HepG2 (cell line): Measurements from ENCODE around the gene COQ7. TPM values are rescaled to one million over a fixed set of nuclear protein-coding genes. Genes with fewer than 3 reads are reported as not detected.

Experiments used
- ATAC-seq: fragments of 200-7000 bp; cut with Tn5 transposase; 3 replicates; pipeline ENCODE4 v1.9.1; 2020; ENCODE audit warnings: mild to moderate bottlenecking, moderate library complexity
- BruUV-seq: library from RNA; stranded (reverse); fragments of 400-500 nt; replicated peaks from 2 replicates; lab custom pipeline; 2021; lab: Mats Ljungman, UMichigan
- CTCF ChIA-PET: fragments of 300-600 bp; formaldehyde crosslinking; extraction: SDS; loops from one replicate; lab custom pipeline; 2021; ENCODE audit warnings: low total read pairs, inconsistent platforms, low intra/inter-chr PET ratio; lab: Yijun Ruan, JAX
- POLR2A ChIA-PET: fragments of 350-600 bp; sonication (Branson Sonifier 250); formaldehyde crosslinking; loops from one replicate; lab custom pipeline; 2020; ENCODE audit warnings: antibody characterized with exemption, inconsistent platforms; lab: Yijun Ruan, JAX
- DNase-seq: peaks from one replicate; pipeline ENCODE4 v3.0.0-alpha.2; 2015; ENCODE audit warnings: low spot score
- FAIRE-seq: peaks from 3 replicates; lab custom pipeline; 2011; peaks lifted over from hg19 to GRCh38; lab: Jason Lieb, UNC
- H2AFZ ChIP-seq: one replicate; pipeline ENCODE4 v1.6.1; 2011; ENCODE audit warnings: low read length, inconsistent platforms
- H3K27ac ChIP-seq: fragments of 300-600 bp; 3 replicates; pipeline ENCODE4 v1.8.0; 2011; ENCODE audit warnings: mixed run types, mild to moderate bottlenecking, mixed read lengths, low read length, inconsistent platforms; ENCODE audit not compliant: insufficient read depth; ENCODE audit errors: extremely low read length
- H3K27me3 ChIP-seq, 2 experiments: fragments of 200-600 bp in 1 of 2; 2 replicates in 1 of 2; 3 replicates in 1 of 2; pipeline versions ENCODE4 v1.6.0 to v1.8.0; 2011; ENCODE audit warnings: low read length in 2 of 2, mild to moderate bottlenecking in 2 of 2, moderate library complexity in 2 of 2, inconsistent platforms in 1 of 2; ENCODE audit not compliant: insufficient read depth in 2 of 2, control insufficient read depth in 1 of 2
- H3K36me3 ChIP-seq, 2 experiments: fragments of 200-600 bp in 1 of 2; replicated peaks in 1 of 2; 2 replicates in 1 of 2; 3 replicates in 1 of 2; pipeline versions ENCODE4 v1.5.1 to v1.8.0; 2011; ENCODE audit warnings: low read length in 2 of 2, inconsistent platforms in 1 of 2; ENCODE audit not compliant: insufficient read depth in 2 of 2, control insufficient read depth in 1 of 2
- H3K4me1 ChIP-seq: 2 replicates; pipeline ENCODE4 v1.5.1; 2012; ENCODE audit warnings: low read length, inconsistent platforms; ENCODE audit not compliant: insufficient read depth
- H3K4me2 ChIP-seq: 2 replicates; pipeline ENCODE4 v1.6.0; 2011; ENCODE audit warnings: low read depth, low read length, inconsistent platforms
- H3K4me3 ChIP-seq, 3 experiments: fragments of 200-600 bp in 1 of 3; sonication (generic), shearing (Covaris generic) in 1 of 3; replicated peaks in 1 of 3; 2 replicates each; pipeline ENCODE4 v1.5.1; 2011 to 2016; ENCODE audit warnings: low read length in 3 of 3, inconsistent platforms in 2 of 3, low read depth in 2 of 3, mild to moderate bottlenecking in 2 of 3, control low read depth in 1 of 3, mixed read lengths in 1 of 3; ENCODE audit not compliant: insufficient read depth in 1 of 3
- H3K79me2 ChIP-seq: one replicate; pipeline ENCODE4 v1.6.1; 2011; ENCODE audit warnings: low read length, inconsistent platforms; ENCODE audit not compliant: insufficient read depth
- H3K9ac ChIP-seq: 2 replicates; pipeline ENCODE4 v1.6.0; 2011; ENCODE audit warnings: mild to moderate bottlenecking, low read depth, low read length, inconsistent platforms; ENCODE audit not compliant: insufficient read depth
- H3K9me3 ChIP-seq: 2 replicates; pipeline ENCODE4 v1.5.1; 2012; ENCODE audit warnings: mild to moderate bottlenecking, low read length
- H4K20me1 ChIP-seq: 2 replicates; pipeline ENCODE4 v1.6.0; 2011; ENCODE audit warnings: inconsistent platforms, mild to moderate bottlenecking, low read length, moderate library complexity; ENCODE audit not compliant: insufficient read depth
- BRD4 ChIP-seq: sonication (generic); formaldehyde crosslinking; IDR thresholded peaks from 2 replicates; pipeline ENCODE4 v1.4.0; 2020; ENCODE audit warnings: missing genetic modification reagents
- GABPA ChIP-seq, 2 experiments: IDR thresholded peaks; 2 replicates each; pipeline ENCODE4 v1.6.1; 2011 to 2016; ENCODE audit warnings: low read depth in 2 of 2, low read length in 1 of 2, missing biosample characterization in 1 of 2, missing genetic modification characterization in 1 of 2
- GATAD2A ChIP-seq: IDR thresholded peaks from 2 replicates; pipeline ENCODE4 v1.6.1; 2016
- GMEB1 ChIP-seq: sonication (generic); formaldehyde crosslinking; IDR thresholded peaks from 2 replicates; pipeline ENCODE4 v1.5.1; 2020; ENCODE audit warnings: missing genetic modification reagents, mild to moderate bottlenecking, borderline replicate concordance
- HMGXB3 ChIP-seq: sonication (generic); formaldehyde crosslinking; IDR thresholded peaks from 2 replicates; pipeline ENCODE4 v1.4.0; 2020; ENCODE audit warnings: missing genetic modification reagents, borderline replicate concordance
- LCORL ChIP-seq, 2 experiments: fragments of 450-650 bp in 1 of 2; sonication (generic) in 1 of 2; formaldehyde crosslinking in 1 of 2; IDR thresholded peaks; 2 replicates each; pipeline versions ENCODE4 v1.5.0 to v1.6.1; 2017 to 2020; ENCODE audit warnings: antibody characterized with exemption in 1 of 2, missing genetic modification reagents in 1 of 2
- ZNF343 ChIP-seq: sonication (generic); formaldehyde crosslinking; IDR thresholded peaks from 2 replicates; pipeline ENCODE4 v1.4.0; 2020; ENCODE audit warnings: mild to moderate bottlenecking, missing genetic modification reagents
- ZNF546 ChIP-seq: sonication (generic); formaldehyde crosslinking; conservative IDR thresholded peaks from 2 replicates; pipeline ENCODE4 v1.8.1; 2023; ENCODE audit warnings: mild to moderate bottlenecking, missing genetic modification reagents
- ZNF704 ChIP-seq: sonication (generic); formaldehyde crosslinking; IDR thresholded peaks from 2 replicates; pipeline ENCODE4 v1.8.1; 2023; ENCODE audit warnings: mild to moderate bottlenecking, inconsistent platforms, moderate library complexity, missing genetic modification reagents, borderline replicate concordance
- ZNF710 ChIP-seq: sonication (generic); formaldehyde crosslinking; IDR thresholded peaks from 2 replicates; pipeline ENCODE4 v1.5.0; 2020; ENCODE audit warnings: mild to moderate bottlenecking, missing genetic modification reagents, borderline replicate concordance
- ZNF788 ChIP-seq: sonication (generic); formaldehyde crosslinking; IDR thresholded peaks from 2 replicates; pipeline ENCODE4 v1.5.0; 2020; ENCODE audit warnings: mild to moderate bottlenecking, missing genetic modification reagents, borderline replicate concordance
- WGBS: methylation state at CpG from one replicate; pipeline ENCODE4 v1.1.6; 2017; ENCODE audit warnings: low lambda C conversion rate; 5-methylcytosine and 5-hydroxymethylcytosine counted together
- in situ Hi-C: cut with HindIII; loops from 2 replicates; pipeline ENCODE4 v1.10.0; 2017; ENCODE audit warnings: low pct_unique_long_range_greater_than_20kb; ENCODE audit not compliant: extremely low pct_ligation_motif_present
- intact Hi-C: fragments of 100-400 bp; cut with micrococcal nuclease; formaldehyde crosslinking; loops from one replicate; pipeline ENCODE4 v1.10.0; 2022; ENCODE audit not compliant: unreplicated experiment
- polyA plus RNA-seq, 8 experiments: library from polyadenylated mRNA; depleted of rRNA in 3 of 8; stranded (reverse) in 7 of 8; unstranded in 1 of 8; fragments of >200 nt; fragmentation: Illumina TruSeq in 4 of 8; extraction: Trizol in 4 of 8; gene quantifications; 2 replicates each; pipeline versions ENCODE4 v1.2.1 to v1.2.3, GENCODE V29; 2011 to 2016; ENCODE audit warnings: low read depth in 4 of 8, missing spikeins in 1 of 8, mixed read lengths in 1 of 8; ENCODE audit not compliant: insufficient read depth in 1 of 8
- total RNA-seq, 5 experiments: library from RNA; depleted of rRNA; stranded (reverse); fragments of >200 nt; fragmentation: Illumina TruSeq; extraction: Trizol; gene quantifications; 2 replicates each; pipeline ENCODE4 v1.2.3, GENCODE V29; 2016; ENCODE audit warnings: low read depth in 1 of 5

Gene COQ7
- total and polyA plus RNA-seq, 2 of the 13 experiments (the other 11 are each of a cell fraction or from before 2014, with no cell fraction given), result 20.1 to 45.7 TPM

GRCh38 chr16:19113577-19114358 is 46.4 kb downstream of the COQ7 start, which contains the start of gene ITPRIPL2:
TSS of gene ITPRIPL2 (plus strand) at chr16:19113964. CDS start at chr16:19114462, 498 bp downstream.
- intact Hi-C loops, result loop anchor here (2.0 kb wide), 1 partner anchor 21 kb away; no protein-coding TSS in a partner anchor
- TF ChIP-seq GATAD2A (CRISPR knock-in tag) (peak; percentile 61; the same call in 1 of the 2 replicates), LCORL (IDR thresholded peaks at IDR 0.05) (peak; percentile 23; the same call in 1 of the 2 replicates), LCORL (CRISPR knock-in tag; IDR thresholded peaks at IDR 0.05) (no peak), GABPA (IDR thresholded peaks at IDR 0.05; ENCODE audit: low read depth, low read length) (no peak), GABPA (CRISPR knock-in tag; IDR thresholded peaks at IDR 0.05; ENCODE audit: low read depth) (peak; percentile 49; the same call in 1 of the 2 replicates), GMEB1 (CRISPR knock-in tag) (peak; percentile 29; the same call in 1 of the 2 replicates), HMGXB3 (CRISPR knock-in tag) (peak; percentile 76; the same call in 1 of the 2 replicates), ZNF343 (0 out of 2 replicates have a peak, but pooled peaks have one; percentile 87), ZNF710 (CRISPR knock-in tag) (no peak), BRD4 (CRISPR knock-in tag) (peak; percentile 88), ZNF546 (peak; percentile 92), ZNF788 (peak; percentile 58), ZNF704 (CRISPR knock-in tag) (peak; percentile 61; the same call in 1 of the 2 replicates)

More at GRCh38 chr16:19113577-19114358, 46.4 kb downstream of the COQ7 start, which contains the start of gene ITPRIPL2:
- peak within 1 kb of the TSS; percentile 95 for H3K9ac ChIP-seq
- peak within 1 kb of the TSS; percentile 73 to 88 (median 78) for H3K4me3 ChIP-seq
- BruUV-seq, result TSS peak; percentile 73
- WGBS, result 1% methylated on average over 46 of the region's 74 CpGs
- FAIRE-seq, result no peak
- H4K20me1 ChIP-seq, result no peaks in the 10 kb centered on the region
- peak within 1 kb of the TSS; percentile 99 for H3K4me2 ChIP-seq
- DNase-seq, result peak; percentile 67
- peaks cover 5% of the 10 kb centered on the region for H3K79me2 ChIP-seq
- H3K9me3 ChIP-seq, result no peaks in the 10 kb centered on the region
- peaks cover 84% of the 10 kb centered on the region for H3K4me1 ChIP-seq
- no peaks in the 10 kb centered on the region for H3K27me3 ChIP-seq
- POLR2A ChIA-PET, result interaction anchor here (0.5 to 12.1 kb wide), 17 partner anchors 9 to 613 kb away, joined by 3 to 239 read pairs (median 4); partner anchors contain the start of genes ARL6IP1, COQ7, RPS15A and VPS35L
- in situ Hi-C loops, result no loop called here
- peak within 1 kb of the TSS; percentile 74 for H3K27ac ChIP-seq
- CTCF ChIA-PET, result no interaction called here
- peak within 1 kb of the TSS; percentile 61 for H2AFZ ChIP-seq
- ATAC-seq, result peak; percentile 78
- H3K36me3 ChIP-seq, result no peaks in the 10 kb centered on the region; a peak in 1 of 5 replicates
